Astrocyte (in vitro differentiated cells and primary cell): Measurements from ENCODE around the gene SPRR1A. TPM values are rescaled to one million over a fixed set of nuclear protein-coding genes. Genes with fewer than 3 reads are reported as not detected.

Source experiments
- DNase-seq: peaks from one replicate; pipeline ENCODE4 v3.0.0-alpha.2; 2010; ENCODE audit warnings: low read depth
- FAIRE-seq: peaks from 2 replicates; lab custom pipeline; 2011; peaks lifted over from hg19 to GRCh38; lab: Jason Lieb, UNC
- H2AFZ ChIP-seq: 2 replicates; pipeline ENCODE4 v1.6.0; 2012; ENCODE audit warnings: low read depth, low read length, inconsistent platforms
- H3K27ac ChIP-seq: 2 replicates; pipeline ENCODE4 v1.5.1; 2011; ENCODE audit warnings: low read depth, low read length, inconsistent platforms
- H3K27me3 ChIP-seq: 2 replicates; pipeline ENCODE4 v1.6.0; 2011; ENCODE audit warnings: low read length, inconsistent platforms; ENCODE audit not compliant: insufficient read depth
- H3K36me3 ChIP-seq: 2 replicates; pipeline ENCODE4 v1.5.1; 2011; ENCODE audit warnings: low read length, inconsistent platforms; ENCODE audit not compliant: insufficient read depth
- H3K4me1 ChIP-seq: 2 replicates; pipeline ENCODE4 v1.5.1; 2011; ENCODE audit warnings: low read length, inconsistent platforms; ENCODE audit not compliant: insufficient read depth
- H3K4me2 ChIP-seq: 2 replicates; pipeline ENCODE4 v1.6.0; 2012; ENCODE audit warnings: low read length, inconsistent platforms
- H3K4me3 ChIP-seq: 2 replicates; pipeline ENCODE4 v1.5.1; 2011; ENCODE audit warnings: low read depth, mild to moderate bottlenecking, low read length, inconsistent platforms; ENCODE audit not compliant: insufficient read depth
- H3K79me2 ChIP-seq: 2 replicates; pipeline ENCODE4 v1.6.0; 2012; ENCODE audit warnings: mild to moderate bottlenecking, low read length, inconsistent platforms; ENCODE audit not compliant: insufficient read depth
- H3K9ac ChIP-seq: 2 replicates; pipeline ENCODE4 v1.6.0; 2012; ENCODE audit warnings: mild to moderate bottlenecking, low read length, inconsistent platforms
- H3K9me3 ChIP-seq: 2 replicates; pipeline ENCODE4 v1.5.1; 2012; ENCODE audit warnings: low read depth, mild to moderate bottlenecking, low read length, inconsistent platforms; ENCODE audit not compliant: insufficient read depth
- H4K20me1 ChIP-seq: 2 replicates; pipeline ENCODE4 v1.6.0; 2012; ENCODE audit warnings: low read length, inconsistent platforms; ENCODE audit not compliant: insufficient read depth
- H3K27ac Mint-ChIP-seq: one replicate; pipeline ENCODE4 v1.8.0; 2021; ENCODE audit warnings: mild to moderate bottlenecking, mixed read lengths; ENCODE audit not compliant: unreplicated experiment
- H3K27me3 Mint-ChIP-seq: one replicate; pipeline ENCODE4 v1.8.0; 2021; ENCODE audit warnings: low read depth, mixed read lengths; ENCODE audit not compliant: unreplicated experiment
- H3K36me3 Mint-ChIP-seq: one replicate; pipeline ENCODE4 v1.8.0; 2021; ENCODE audit warnings: low read depth, mixed read lengths; ENCODE audit not compliant: unreplicated experiment
- H3K4me1 Mint-ChIP-seq: one replicate; pipeline ENCODE4 v1.8.0; 2021; ENCODE audit warnings: low read depth, mixed read lengths; ENCODE audit not compliant: unreplicated experiment
- H3K4me3 Mint-ChIP-seq: one replicate; pipeline ENCODE4 v1.8.0; 2021; ENCODE audit warnings: mild to moderate bottlenecking, moderate library complexity, mixed read lengths; ENCODE audit not compliant: unreplicated experiment
- H3K9me3 Mint-ChIP-seq: one replicate; pipeline ENCODE4 v1.8.0; 2021; ENCODE audit warnings: mild to moderate bottlenecking, mixed read lengths; ENCODE audit not compliant: unreplicated experiment
- EZH2 ChIP-seq: IDR thresholded peaks from 2 replicates; pipeline ENCODE4 v1.6.1; 2012; ENCODE audit warnings: mild to moderate bottlenecking, low read length, inconsistent platforms; ENCODE audit not compliant: insufficient read depth
- total RNA-seq: library from RNA; stranded (reverse); gene quantifications from 2 replicates; pipeline ENCODE4 v1.2.1, GENCODE V29; 2021
- TF ChIP-seq, protein P1 (sequence below): IDR thresholded peaks from 2 replicates; pipeline ENCODE4 v1.5.1; 2011; ENCODE audit warnings: low read depth, mild to moderate bottlenecking, inconsistent platforms, low read length, moderate library complexity; ENCODE audit not compliant: insufficient read depth

Gene SPRR1A
- total RNA-seq, 1 donor from 2014 or later, result not detected

DNA sequence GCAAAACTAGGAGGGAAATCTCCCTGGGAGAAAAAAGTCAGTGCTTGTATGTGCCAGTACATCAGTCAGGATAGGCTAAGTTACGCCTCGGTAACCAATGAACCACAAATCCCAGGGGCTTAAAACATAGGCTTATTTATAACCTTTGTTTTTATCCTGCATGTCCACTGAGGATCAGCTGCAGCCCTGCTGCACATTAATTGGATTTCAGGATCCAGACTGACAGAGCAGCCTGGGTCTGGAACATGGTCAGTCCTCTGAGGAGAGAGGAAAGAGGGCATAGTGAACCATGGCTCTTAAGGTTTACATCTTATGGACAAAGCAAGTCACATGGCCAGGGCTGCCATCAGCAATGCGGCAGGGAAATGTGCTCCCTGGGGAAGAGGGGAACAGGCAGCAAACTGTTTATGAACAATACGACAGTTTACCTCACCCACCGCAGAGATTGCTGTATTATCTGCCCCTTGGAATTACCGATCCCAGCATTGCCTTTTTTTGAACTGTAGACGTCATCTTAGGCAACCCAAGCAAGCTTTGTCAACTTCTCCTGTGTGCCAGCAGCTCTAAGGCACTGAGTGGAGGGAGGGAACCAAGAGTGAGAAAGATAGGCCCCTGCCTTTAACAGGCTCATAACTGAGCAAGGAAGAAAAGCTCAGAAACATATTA is 22.5 kb upstream of the SPRR1A start:
- Histone ChIP-seq H3K4me2 (no peak overlapping the region), H3K4me3 (no peak overlapping the region), H3K27me3 (no peaks in the 10 kb centered on the region), H3K9me3 (no peaks in the 10 kb centered on the region), H2AFZ (no peak overlapping the region), H3K4me1 (no peaks in the 10 kb centered on the region), H3K79me2 (no peaks in the 10 kb centered on the region), H3K36me3 (no peaks in the 10 kb centered on the region), H3K9ac (no peak overlapping the region), H3K27ac (no peak overlapping the region), H4K20me1 (no peaks in the 10 kb centered on the region)
- TF ChIP-seq, protein P1, sequence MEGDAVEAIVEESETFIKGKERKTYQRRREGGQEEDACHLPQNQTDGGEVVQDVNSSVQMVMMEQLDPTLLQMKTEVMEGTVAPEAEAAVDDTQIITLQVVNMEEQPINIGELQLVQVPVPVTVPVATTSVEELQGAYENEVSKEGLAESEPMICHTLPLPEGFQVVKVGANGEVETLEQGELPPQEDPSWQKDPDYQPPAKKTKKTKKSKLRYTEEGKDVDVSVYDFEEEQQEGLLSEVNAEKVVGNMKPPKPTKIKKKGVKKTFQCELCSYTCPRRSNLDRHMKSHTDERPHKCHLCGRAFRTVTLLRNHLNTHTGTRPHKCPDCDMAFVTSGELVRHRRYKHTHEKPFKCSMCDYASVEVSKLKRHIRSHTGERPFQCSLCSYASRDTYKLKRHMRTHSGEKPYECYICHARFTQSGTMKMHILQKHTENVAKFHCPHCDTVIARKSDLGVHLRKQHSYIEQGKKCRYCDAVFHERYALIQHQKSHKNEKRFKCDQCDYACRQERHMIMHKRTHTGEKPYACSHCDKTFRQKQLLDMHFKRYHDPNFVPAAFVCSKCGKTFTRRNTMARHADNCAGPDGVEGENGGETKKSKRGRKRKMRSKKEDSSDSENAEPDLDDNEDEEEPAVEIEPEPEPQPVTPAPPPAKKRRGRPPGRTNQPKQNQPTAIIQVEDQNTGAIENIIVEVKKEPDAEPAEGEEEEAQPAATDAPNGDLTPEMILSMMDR, result no peak
- Mint-ChIP-seq H3K27ac (no peak overlapping the region), H3K4me3 (no peak overlapping the region), H3K27me3 (peaks cover 23% of the 10 kb centered on the region), H3K9me3 (no peaks in the 10 kb centered on the region), H3K4me1 (peaks cover 2% of the 10 kb centered on the region), H3K36me3 (no peaks in the 10 kb centered on the region)
- FAIRE-seq (no peak), DNase-seq (no peak)

- FAIRE-seq, result no peak
- no peaks in the 10 kb centered on the region for H3K9me3 Mint-ChIP-seq
These were observed 20.9 kb upstream of the SPRR1A start for GRCh38 chr1:152962876-152963415.

GRCh38 chr1:152964536-152964935 is 19.3 kb upstream of the SPRR1A start:
- no peak overlapping the region for H2AFZ ChIP-seq
- no peaks in the 10 kb centered on the region for H3K36me3 ChIP-seq
- no peaks in the 10 kb centered on the region for H3K79me2 ChIP-seq
- H3K4me3 ChIP-seq, result no peak overlapping the region
- H3K4me3 Mint-ChIP-seq, result no peak overlapping the region
- H4K20me1 ChIP-seq, result no peaks in the 10 kb centered on the region
- H3K9me3 Mint-ChIP-seq, result no peaks in the 10 kb centered on the region
- no peaks in the 10 kb centered on the region for H3K27me3 ChIP-seq
- H3K9ac ChIP-seq, result no peak overlapping the region
- no peak overlapping the region for H3K4me2 ChIP-seq
- no peaks in the 10 kb centered on the region for H3K4me1 ChIP-seq
- no peaks in the 10 kb centered on the region for H3K36me3 Mint-ChIP-seq
- FAIRE-seq, result no peak
- peaks cover 22% of the 10 kb centered on the region for H3K27me3 Mint-ChIP-seq
- peaks cover 2% of the 10 kb centered on the region for H3K4me1 Mint-ChIP-seq
- TF ChIP-seq EZH2, result no peak
- TF ChIP-seq, protein P1, result no peak
- H3K27ac ChIP-seq, result no peak overlapping the region
- no peak for DNase-seq
- H3K27ac Mint-ChIP-seq, result no peak overlapping the region
- H3K9me3 ChIP-seq, result no peaks in the 10 kb centered on the region

More at GRCh38 chr1:152962876-152963415, 20.9 kb upstream of the SPRR1A start:
- H4K20me1 ChIP-seq, result no peaks in the 10 kb centered on the region
- no peak overlapping the region for H3K27ac ChIP-seq
- Mint-ChIP-seq H3K36me3 (no peaks in the 10 kb centered on the region), H3K4me1 (peaks cover 2% of the 10 kb centered on the region), H3K4me3 (no peak overlapping the region), H3K27me3 (peaks cover 23% of the 10 kb centered on the region), H3K27ac (no peak overlapping the region)
- H2AFZ ChIP-seq, result no peak overlapping the region
- H3K79me2 ChIP-seq, result no peaks in the 10 kb centered on the region
- H3K9me3 ChIP-seq, result no peaks in the 10 kb centered on the region
- H3K36me3 ChIP-seq, result no peaks in the 10 kb centered on the region
- no peaks in the 10 kb centered on the region for H3K27me3 ChIP-seq
- TF ChIP-seq, protein P1, result no peak
- TF ChIP-seq EZH2, result no peak
- no peak overlapping the region for H3K4me3 ChIP-seq
- no peaks in the 10 kb centered on the region for H3K4me1 ChIP-seq
- no peak overlapping the region for H3K4me2 ChIP-seq
- H3K9ac ChIP-seq, result no peak overlapping the region
- no peak for DNase-seq
